WERI-Rb-1 (cell line): Measurements from ENCODE around the gene PAQR8.

Source experiments
- DNase-seq: peaks from one replicate; pipeline ENCODE4 v3.0.0-alpha.2; 2020
- H3K27ac ChIP-seq: fragments of 250-450 bp; sonication (Bioruptor Pico); 2 replicates; pipeline ENCODE4 v1.5.1; 2020; ENCODE audit warnings: mild to moderate bottlenecking, moderate library complexity
- H3K27me3 ChIP-seq: fragments of 250-450 bp; sonication (Bioruptor Pico); 2 replicates; pipeline ENCODE4 v1.5.1; 2021; ENCODE audit warnings: mild to moderate bottlenecking, low read depth, moderate library complexity; ENCODE audit not compliant: insufficient read depth, severe bottlenecking
- H3K36me3 ChIP-seq: fragments of 250-450 bp; sonication (Bioruptor Pico); 2 replicates; pipeline ENCODE4 v1.5.1; 2020; ENCODE audit warnings: mild to moderate bottlenecking, moderate library complexity
- H3K4me3 ChIP-seq: 2 replicates; pipeline ENCODE4 v1.5.1; 2011; ENCODE audit warnings: low read depth, mild to moderate bottlenecking, control low read depth, low read length
- H3K9me3 ChIP-seq: fragments of 250-450 bp; sonication (Bioruptor Pico); 2 replicates; pipeline ENCODE4 v1.5.1; 2021; ENCODE audit warnings: mild to moderate bottlenecking, moderate library complexity; ENCODE audit not compliant: severe bottlenecking
- CTCF ChIP-seq: IDR thresholded peaks from 2 replicates; pipeline ENCODE4 v1.5.1; 2011; ENCODE audit warnings: low read depth, mild to moderate bottlenecking, control low read depth, inconsistent platforms, low read length

The PAQR8 gene

GRCh38 chr6:52361945-52362442, at the start of gene PAQR8:
TSS of gene PAQR8 (plus strand) at chr6:52362151. CDS start at chr6:52403214, 41,063 bp downstream.
- Histone ChIP-seq H3K27me3 (no peaks in the 10 kb centered on the region), H3K9me3 (no peaks in the 10 kb centered on the region), H3K27ac (peak within 1 kb of the TSS; percentile 60), H3K36me3 (no peaks in the 10 kb centered on the region; the same call in 1 of the 2 replicates), H3K4me3 (peak within 1 kb of the TSS; percentile 93)
- DNase-seq: peak; percentile 84
- no peak for TF ChIP-seq CTCF

- no peaks in the 10 kb centered on the region for H3K27me3 ChIP-seq
- H3K27ac ChIP-seq: no peak overlapping the region
- H3K4me3 ChIP-seq: no peak overlapping the region
- no peak for DNase-seq
- no peak for TF ChIP-seq CTCF
- no peaks in the 10 kb centered on the region for H3K36me3 ChIP-seq
- H3K9me3 ChIP-seq: no peaks in the 10 kb centered on the region
Observed at GRCh38 chr6:52312461-52312860, 49.5 kb upstream of the PAQR8 start.

GRCh38 chr6:52314752-52315151, 47.2 kb upstream of the PAQR8 start:
- H3K27ac ChIP-seq: no peak overlapping the region
- TF ChIP-seq CTCF: no peak
- no peaks in the 10 kb centered on the region for H3K36me3 ChIP-seq
- no peak overlapping the region for H3K4me3 ChIP-seq
- DNase-seq: no peak
- H3K27me3 ChIP-seq: no peaks in the 10 kb centered on the region
- no peaks in the 10 kb centered on the region for H3K9me3 ChIP-seq

- TF ChIP-seq CTCF: no peak
- H3K4me3 ChIP-seq: no peak overlapping the region
- H3K27me3 ChIP-seq: no peaks in the 10 kb centered on the region
- H3K9me3 ChIP-seq: no peaks in the 10 kb centered on the region
- no peak for DNase-seq
- no peaks in the 10 kb centered on the region for H3K36me3 ChIP-seq
- no peak overlapping the region for H3K27ac ChIP-seq
Observed at GRCh38 chr6:52317211-52317610, 44.7 kb upstream of the PAQR8 start.

GRCh38 chr6:52317841-52318581, 43.9 kb upstream of the PAQR8 start:
- no peak overlapping the region for H3K27ac ChIP-seq
- no peak for DNase-seq

More at GRCh38 chr6:52317841-52318581, 43.9 kb upstream of the PAQR8 start:
- TF ChIP-seq CTCF: no peak
- no peaks in the 10 kb centered on the region for H3K36me3 ChIP-seq
- H3K27me3 ChIP-seq: no peaks in the 10 kb centered on the region
- H3K4me3 ChIP-seq: no peak overlapping the region
- H3K9me3 ChIP-seq: no peaks in the 10 kb centered on the region
